Peyer's patch (tissue), 4 donors: ENCODE measurements around the gene IGFBP2.

ENCODE experiments used
- CTCF ChIP-seq, 6 experiments: fragments of 450-650 bp in 4 of 6; fragments of 200-600 bp in 2 of 6; sonication (generic) in 1 of 6; IDR thresholded peaks; one replicate each; pipeline ENCODE4 v1.5.1; 2017 to 2019; ENCODE audit warnings: antibody characterized with exemption in 6 of 6, mild to moderate bottlenecking in 3 of 6, moderate library complexity in 1 of 6
- POLR2A ChIP-seq, 2 donors: fragments of 450-650 bp; IDR thresholded peaks; one replicate each; pipeline ENCODE4 v1.5.1; 2017; ENCODE audit warnings: antibody characterized with exemption in 2 of 2, mild to moderate bottlenecking in 2 of 2, moderate library complexity in 2 of 2

- TF ChIP-seq CTCF (IDR thresholded peaks at IDR 0.05) = no peak
- no peak for TF ChIP-seq POLR2A (IDR thresholded peaks at IDR 0.05)
Measured at GRCh38 chr2:216607277-216607560, 26.0 kb upstream of the IGFBP2 start.
